Gastroesophageal sphincter (tissue), 4 donors: ENCODE results near the gene TUBB4B. TPM values are rescaled to one million over a fixed set of nuclear protein-coding genes. Genes with fewer than 3 reads are reported as not detected.

ENCODE experiments used
- ATAC-seq: fragments of 150-250 bp; one replicate; pipeline ENCODE4 v1.9.1; 2016; ENCODE audit warnings: mild to moderate bottlenecking, moderate library complexity
- H3K27ac ChIP-seq, 4 donors: fragments of 200-600 bp; sonication (generic) in 3 of 4; 1 replicate in 3 of 4; 2 replicates in 1 of 4; pipeline ENCODE4 v1.5.1; 2016 to 2019
- H3K27me3 ChIP-seq: fragments of 200-600 bp; sonication (generic); one replicate; pipeline ENCODE4 v1.5.1; 2019
- H3K36me3 ChIP-seq, 2 donors: fragments of 200-600 bp; sonication (generic); one replicate each; pipeline ENCODE4 v1.5.1; 2019; ENCODE audit warnings: control low read depth in 1 of 2
- H3K4me1 ChIP-seq, 3 donors: fragments of 200-600 bp; sonication (generic); 1 replicate in 2 of 3; 2 replicates in 1 of 3; pipeline ENCODE4 v1.5.1; 2016 to 2019; ENCODE audit warnings: control low read depth in 2 of 3
- H3K4me3 ChIP-seq, 2 donors: fragments of 200-600 bp; sonication (generic); one replicate each; pipeline ENCODE4 v1.5.1; 2019; ENCODE audit warnings: mild to moderate bottlenecking in 1 of 2, moderate library complexity in 1 of 2
- H3K9me3 ChIP-seq, 3 donors: fragments of 200-600 bp; sonication (generic); one replicate each; pipeline ENCODE4 v1.5.1; 2017 to 2019; ENCODE audit warnings: control low read depth in 2 of 3
- EP300 ChIP-seq: sonication (generic); formaldehyde crosslinking; IDR thresholded peaks from one replicate; pipeline ENCODE4 v1.6.1; 2017; ENCODE audit warnings: antibody characterized with exemption, mild to moderate bottlenecking
- POLR2A ChIP-seq, 2 donors: fragments of 450-650 bp; IDR thresholded peaks; one replicate each; pipeline ENCODE4 v1.6.1; 2017; ENCODE audit warnings: antibody characterized with exemption in 2 of 2, mild to moderate bottlenecking in 2 of 2, moderate library complexity in 1 of 2
- POLR2AphosphoS5 ChIP-seq: sonication (generic); formaldehyde crosslinking; IDR thresholded peaks from one replicate; pipeline ENCODE4 v1.6.1; 2017; ENCODE audit warnings: antibody characterized with exemption
- WGBS, 2 donors: methylation state at CpG; one replicate each; pipeline ENCODE4 v1.1.5; 2018; ENCODE audit warnings: low coverage in 1 of 2; 5-methylcytosine and 5-hydroxymethylcytosine counted together
- total RNA-seq, 4 donors: library from RNA; depleted of rRNA; stranded (reverse); fragments of >200 nt; gene quantifications; one replicate each; pipeline ENCODE4 v1.1.0, GENCODE V29; 2016
- TF ChIP-seq, protein P1 (sequence below), 4 experiments: fragments of 200-600 bp in 2 of 4; fragments of 450-650 bp in 2 of 4; sonication (generic) in 1 of 4; IDR thresholded peaks; one replicate each; pipeline ENCODE4 v1.5.1; 2017 to 2019; ENCODE audit warnings: antibody characterized with exemption in 4 of 4, mild to moderate bottlenecking in 2 of 4, moderate library complexity in 2 of 4

The TUBB4B gene
- total RNA-seq, 4 donors from 2014 or later = 220 to 488 (median 265) TPM

DNA sequence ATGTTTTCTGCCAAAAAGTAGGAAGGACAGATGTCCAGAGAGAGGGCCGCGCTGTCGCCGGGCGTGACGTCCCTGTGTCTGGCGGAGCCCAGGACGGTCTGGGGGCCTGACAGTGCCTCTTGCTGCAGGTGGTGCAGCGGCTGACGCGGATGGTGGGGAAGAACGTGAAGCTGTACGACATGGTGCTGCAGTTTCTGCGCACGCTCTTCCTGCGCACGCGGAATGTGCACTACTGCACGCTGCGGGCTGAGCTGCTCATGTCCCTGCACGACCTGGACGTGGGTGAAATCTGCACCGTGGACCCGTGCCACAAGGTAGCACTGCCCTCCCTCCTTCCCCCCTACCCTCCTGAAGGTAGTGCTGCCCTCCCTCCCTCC, 21.8 kb downstream of the TUBB4B start:
- Histone ChIP-seq H3K36me3 (peaks cover 0 to 73% of the 10 kb centered on the region in 2 donors), H3K27ac (no peak overlapping the region), H3K27me3 (no peaks in the 10 kb centered on the region), H3K9me3 (no peaks in the 10 kb centered on the region), H3K4me3 (no peak overlapping the region), H3K4me1 (peaks cover 0 to 14% (median 0%) of the 10 kb centered on the region in 3 donors)
- TF ChIP-seq, protein P1, sequence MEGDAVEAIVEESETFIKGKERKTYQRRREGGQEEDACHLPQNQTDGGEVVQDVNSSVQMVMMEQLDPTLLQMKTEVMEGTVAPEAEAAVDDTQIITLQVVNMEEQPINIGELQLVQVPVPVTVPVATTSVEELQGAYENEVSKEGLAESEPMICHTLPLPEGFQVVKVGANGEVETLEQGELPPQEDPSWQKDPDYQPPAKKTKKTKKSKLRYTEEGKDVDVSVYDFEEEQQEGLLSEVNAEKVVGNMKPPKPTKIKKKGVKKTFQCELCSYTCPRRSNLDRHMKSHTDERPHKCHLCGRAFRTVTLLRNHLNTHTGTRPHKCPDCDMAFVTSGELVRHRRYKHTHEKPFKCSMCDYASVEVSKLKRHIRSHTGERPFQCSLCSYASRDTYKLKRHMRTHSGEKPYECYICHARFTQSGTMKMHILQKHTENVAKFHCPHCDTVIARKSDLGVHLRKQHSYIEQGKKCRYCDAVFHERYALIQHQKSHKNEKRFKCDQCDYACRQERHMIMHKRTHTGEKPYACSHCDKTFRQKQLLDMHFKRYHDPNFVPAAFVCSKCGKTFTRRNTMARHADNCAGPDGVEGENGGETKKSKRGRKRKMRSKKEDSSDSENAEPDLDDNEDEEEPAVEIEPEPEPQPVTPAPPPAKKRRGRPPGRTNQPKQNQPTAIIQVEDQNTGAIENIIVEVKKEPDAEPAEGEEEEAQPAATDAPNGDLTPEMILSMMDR (IDR thresholded peaks at IDR 0.05) = no peak
- no peak for TF ChIP-seq EP300
- no peak for ATAC-seq
- WGBS, 2 donors = 84 to 85% methylated on average over 9 to 14 of the region's 24 CpGs

DNA sequence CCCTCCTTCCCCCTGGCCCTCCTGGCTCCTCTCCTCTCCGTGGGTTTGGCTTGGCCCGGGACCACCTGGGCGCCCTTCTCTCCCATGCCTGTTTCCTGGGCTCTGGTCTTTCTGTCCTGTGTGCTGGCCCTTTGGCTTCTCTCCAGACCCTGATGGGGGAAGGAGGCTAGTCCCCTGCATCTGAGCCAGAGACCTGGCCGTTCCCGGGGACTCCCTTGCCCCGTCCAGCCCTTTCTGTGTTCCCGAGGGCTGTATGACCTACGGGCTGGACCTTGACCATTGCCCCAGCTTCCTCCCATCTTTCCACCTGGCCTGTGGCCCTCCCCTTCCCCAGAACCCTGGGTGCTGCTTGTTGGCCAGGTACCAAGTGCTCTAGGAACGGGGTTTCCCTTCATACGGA, 22.4 kb downstream of the TUBB4B start:
- ATAC-seq = no peak
- H3K27ac ChIP-seq = no peak overlapping the region
- H3K9me3 ChIP-seq = no peaks in the 10 kb centered on the region
- H3K4me1 ChIP-seq = peaks cover 0 to 20% (median 1%) of the 10 kb centered on the region in 3 donors
- H3K36me3 ChIP-seq = peaks cover 0 to 70% of the 10 kb centered on the region in 2 donors
- TF ChIP-seq POLR2AphosphoS5 = no peak
- TF ChIP-seq, protein P1 (IDR thresholded peaks at IDR 0.05) = no peak
- TF ChIP-seq EP300 = no peak
- TF ChIP-seq POLR2A (IDR thresholded peaks at IDR 0.05) = no peak
- no peaks in the 10 kb centered on the region for H3K27me3 ChIP-seq
- H3K4me3 ChIP-seq = no peak overlapping the region
- 81 to 83% methylated on average over 3 to 5 of the region's 10 CpGs for WGBS, 2 donors

DNA sequence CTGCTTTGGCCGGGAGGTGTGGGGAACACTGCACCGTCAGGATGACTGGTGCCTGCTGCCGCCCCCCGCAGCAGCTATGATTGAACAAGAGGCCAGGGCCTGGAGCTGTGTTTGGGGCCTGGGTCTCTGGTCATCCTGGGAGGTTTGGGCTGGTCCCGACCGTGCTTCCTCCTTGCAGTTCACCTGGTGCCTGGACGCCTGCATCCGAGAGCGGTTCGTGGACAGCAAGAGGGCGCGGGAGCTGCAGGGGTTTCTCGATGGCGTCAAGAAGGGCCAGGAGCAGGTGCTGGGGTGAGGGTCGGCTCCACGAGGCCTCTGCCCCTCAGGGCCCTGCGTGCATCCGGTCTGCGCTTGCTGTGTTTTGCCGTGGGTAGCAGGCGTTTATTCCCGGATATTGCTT, 23.0 kb downstream of the TUBB4B start:
- H3K36me3 ChIP-seq = peaks cover 0 to 70% of the 10 kb centered on the region in 2 donors
- peaks cover 0 to 26% (median 6%) of the 10 kb centered on the region in 3 donors for H3K4me1 ChIP-seq
- 95% methylated on average over 8 of the region's 22 CpGs; no CpG with 5 or more reads in 1 of the 2 donors for WGBS, 2 donors
- no peak for ATAC-seq
- no peaks in the 10 kb centered on the region for H3K27me3 ChIP-seq
- no peak overlapping the region for H3K27ac ChIP-seq
- H3K4me3 ChIP-seq = no peak overlapping the region
- no peaks in the 10 kb centered on the region for H3K9me3 ChIP-seq
- no peak for TF ChIP-seq POLR2AphosphoS5
- TF ChIP-seq EP300 = no peak
- TF ChIP-seq, protein P1 (IDR thresholded peaks at IDR 0.05) = no peak
- TF ChIP-seq POLR2A (IDR thresholded peaks at IDR 0.05) = no peak

DNA sequence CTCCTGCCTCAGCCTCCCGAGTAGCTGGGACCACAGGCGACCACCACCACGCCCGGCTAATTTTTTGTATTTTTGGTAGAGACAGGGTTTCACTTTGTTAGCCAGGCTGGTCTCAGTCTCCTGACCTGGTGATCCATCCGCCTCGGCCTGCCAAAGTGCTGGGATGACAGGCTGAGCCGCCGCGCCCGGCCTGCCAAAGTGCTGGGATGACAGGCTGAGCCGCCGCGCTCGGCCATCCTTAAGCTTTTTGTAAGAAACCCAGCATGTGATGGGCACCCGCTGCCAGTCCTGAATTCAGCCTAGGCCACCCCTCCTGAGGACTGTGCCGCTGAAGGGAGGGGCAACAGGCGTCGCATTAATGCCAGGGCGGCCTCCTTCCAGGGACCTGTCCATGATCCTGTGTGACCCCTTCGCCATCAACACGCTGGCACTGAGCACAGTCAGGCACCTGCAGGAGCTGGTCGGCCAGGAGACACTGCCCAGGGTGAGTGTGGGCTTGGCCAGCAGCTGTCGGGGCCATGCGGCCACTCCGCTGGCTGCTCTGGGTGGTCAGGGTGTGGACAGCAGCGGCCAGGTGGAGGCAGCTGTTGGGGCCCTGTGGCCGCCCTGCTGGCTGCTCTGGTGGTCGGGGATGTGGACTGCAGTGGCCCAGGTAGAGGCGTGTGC, 24.5 kb downstream of the TUBB4B start:
- ATAC-seq = no peak
- H3K4me3 ChIP-seq = no peak overlapping the region
- WGBS, 2 donors = no CpG with 5 or more reads among the region's 29 CpGs
- no peaks in the 10 kb centered on the region for H3K27me3 ChIP-seq
- H3K4me1 ChIP-seq = peaks cover 0 to 35% (median 12%) of the 10 kb centered on the region in 3 donors
- H3K9me3 ChIP-seq = no peaks in the 10 kb centered on the region
- peaks cover 0 to 73% of the 10 kb centered on the region in 2 donors for H3K36me3 ChIP-seq
- no peak for TF ChIP-seq EP300
- no peak for TF ChIP-seq POLR2A (IDR thresholded peaks at IDR 0.05)
- TF ChIP-seq, protein P1 (IDR thresholded peaks at IDR 0.05) = no peak
- no peak for TF ChIP-seq POLR2AphosphoS5
- H3K27ac ChIP-seq = no peak overlapping the region

DNA sequence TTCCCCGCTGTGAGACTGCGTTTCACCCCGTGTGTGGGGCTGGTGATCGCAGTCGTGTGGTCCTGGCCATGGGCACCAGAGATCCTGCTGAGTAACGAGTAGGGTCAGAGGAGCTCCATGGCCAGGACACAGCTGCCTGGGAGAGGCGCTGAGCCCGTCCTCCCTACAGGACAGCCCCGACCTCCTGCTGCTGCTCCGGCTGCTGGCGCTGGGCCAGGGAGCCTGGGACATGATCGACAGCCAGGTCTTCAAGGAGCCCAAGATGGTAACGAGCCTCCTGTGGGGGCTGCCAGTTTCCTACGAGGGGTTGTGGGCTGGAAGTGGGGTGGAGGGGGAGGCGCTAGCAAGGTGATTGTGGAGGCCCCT, 25.1 kb downstream of the TUBB4B start:
- ATAC-seq = no peak
- 40% methylated on average over 1 of the region's 15 CpGs; no CpG with 5 or more reads in 1 of the 2 donors for WGBS, 2 donors
- Histone ChIP-seq H3K4me1 (peaks cover 0 to 35% (median 12%) of the 10 kb centered on the region in 3 donors), H3K4me3 (no peak overlapping the region), H3K9me3 (no peaks in the 10 kb centered on the region), H3K27ac (no peak overlapping the region), H3K36me3 (peaks cover 0 to 76% of the 10 kb centered on the region in 2 donors), H3K27me3 (no peaks in the 10 kb centered on the region)
- TF ChIP-seq, protein P1 (IDR thresholded peaks at IDR 0.05) = no peak
- TF ChIP-seq POLR2A (IDR thresholded peaks at IDR 0.05) (no peak), EP300 (no peak), POLR2AphosphoS5 (no peak)
